ENCODE data around the gene PPP2R2C. TPM values are rescaled to one million over a fixed set of nuclear protein-coding genes. Genes with fewer than 3 reads are reported as not detected.

Gene PPP2R2C
- total RNA-seq, 2 donors from 2014 or later, result 0.14 to 0.41 TPM

- no peak overlapping the region for H3K27ac ChIP-seq
- ATAC-seq (ENCODE audit: insufficient number of reproducible peaks, low FRiP score, low read depth), result no peak
- no peak for DNase-seq (ENCODE audit: low spot score)
These were observed 75.6 kb downstream of the PPP2R2C start for GRCh38 chr4:6396696-6397236.

GRCh38 chr4:6395466-6396228, 76.8 kb downstream of the PPP2R2C start:
- no peak for ATAC-seq (ENCODE audit: insufficient number of reproducible peaks, low FRiP score, low read depth)
- Histone ChIP-seq H3K36me3 (no peaks in the 10 kb centered on the region), H3K4me1 (ENCODE audit: control insufficient read depth in 1 of 2, low read depth in 2 of 2) (no peaks in the 10 kb centered on the region), H3K27me3 (replicated peaks; ENCODE audit: insufficient read depth) (no peaks in the 10 kb centered on the region), H3K27ac (no peak overlapping the region), H3K9me3 (no peaks in the 10 kb centered on the region), H3K4me3 (no peak overlapping the region)
- no peak for DNase-seq (ENCODE audit: low spot score)
- TF ChIP-seq CTCF (IDR thresholded peaks at IDR 0.05), result no peak

More at GRCh38 chr4:6396696-6397236, 75.6 kb downstream of the PPP2R2C start:
- Histone ChIP-seq H3K36me3 (no peaks in the 10 kb centered on the region), H3K9me3 (no peaks in the 10 kb centered on the region), H3K27me3 (replicated peaks; ENCODE audit: insufficient read depth) (no peaks in the 10 kb centered on the region), H3K4me3 (no peak overlapping the region), H3K4me1 (ENCODE audit: control insufficient read depth in 1 of 2, low read depth in 2 of 2) (no peaks in the 10 kb centered on the region)
- no peak for TF ChIP-seq CTCF (IDR thresholded peaks at IDR 0.05)

- Histone ChIP-seq H3K27ac (no peak overlapping the region), H3K4me3 (no peak overlapping the region), H3K4me1 (ENCODE audit: control insufficient read depth in 1 of 2, low read depth in 2 of 2) (no peaks in the 10 kb centered on the region), H3K9me3 (no peaks in the 10 kb centered on the region), H3K27me3 (replicated peaks; ENCODE audit: insufficient read depth) (no peaks in the 10 kb centered on the region), H3K36me3 (no peaks in the 10 kb centered on the region)
- ATAC-seq (ENCODE audit: insufficient number of reproducible peaks, low FRiP score, low read depth) (no peak), DNase-seq (ENCODE audit: low spot score) (no peak)
- TF ChIP-seq CTCF (IDR thresholded peaks at IDR 0.05), result no peak
These were observed 77.7 kb downstream of the PPP2R2C start for GRCh38 chr4:6394671-6395081.

GRCh38 chr4:6393544-6394475, 78.6 kb downstream of the PPP2R2C start:
- no peak for DNase-seq (ENCODE audit: low spot score)
- ATAC-seq (ENCODE audit: insufficient number of reproducible peaks, low FRiP score, low read depth), result no peak
- Histone ChIP-seq H3K27me3 (replicated peaks; ENCODE audit: insufficient read depth) (no peaks in the 10 kb centered on the region), H3K27ac (no peak overlapping the region), H3K9me3 (no peaks in the 10 kb centered on the region), H3K36me3 (no peaks in the 10 kb centered on the region), H3K4me1 (ENCODE audit: control insufficient read depth in 1 of 2, low read depth in 2 of 2) (no peaks in the 10 kb centered on the region), H3K4me3 (no peak overlapping the region)
- no peak for TF ChIP-seq CTCF (IDR thresholded peaks at IDR 0.05)

- H3K9me3 ChIP-seq, result no peaks in the 10 kb centered on the region
- no peak for TF ChIP-seq CTCF (IDR thresholded peaks at IDR 0.05)
- DNase-seq (ENCODE audit: low spot score) (no peak), ATAC-seq (ENCODE audit: insufficient number of reproducible peaks, low FRiP score, low read depth) (no peak)
- no peaks in the 10 kb centered on the region for H3K36me3 ChIP-seq
- H3K4me3 ChIP-seq, result no peak overlapping the region
- H3K4me1 ChIP-seq (ENCODE audit: control insufficient read depth in 1 of 2, low read depth in 2 of 2), result no peaks in the 10 kb centered on the region
- no peaks in the 10 kb centered on the region for H3K27me3 ChIP-seq (replicated peaks; ENCODE audit: insufficient read depth)
- no peak overlapping the region for H3K27ac ChIP-seq
These were observed 79.3 kb downstream of the PPP2R2C start for GRCh38 chr4:6393066-6393465.
